RWPE1 (cell line): ENCODE measurements around the gene FNTB.

ENCODE experiments used
- CTCF ChIA-PET: fragments of 350-600 bp; sonication (Branson Sonifier 250); formaldehyde crosslinking; extraction: SDS; loops from one replicate; lab custom pipeline; 2021; lab: Yijun Ruan, JAX
- POLR2A ChIA-PET: fragments of 400-600 bp; formaldehyde crosslinking; extraction: SDS; loops from one replicate; lab custom pipeline; 2020; ENCODE audit warnings: antibody characterized with exemption; ENCODE audit not compliant: low non-redundant PET; lab: Yijun Ruan, JAX
- DNase-seq: peaks from one replicate; pipeline ENCODE4 v3.0.0; 2012; ENCODE audit warnings: low spot score
- H3K27ac ChIP-seq: fragments of 450-650 bp; 2 replicates; pipeline ENCODE4 v1.5.1; 2017
- CTCF ChIP-seq: fragments of 450-650 bp; conservative IDR thresholded peaks from 2 replicates; pipeline ENCODE4 v1.5.1; 2017; ENCODE audit warnings: low read depth, mild to moderate bottlenecking

FNTB gene

GRCh38 chr14:64952598-64953309 is 33.9 kb upstream of the FNTB start:
- ChIA-PET POLR2A (no interaction called here), CTCF (interaction anchor here (0.6 kb wide), 1 partner anchor 74 kb away, joined by 5 read pairs; no protein-coding TSS in a partner anchor)
- no peak for DNase-seq
- no peak for TF ChIP-seq CTCF
- no peak overlapping the region for H3K27ac ChIP-seq

DNA sequence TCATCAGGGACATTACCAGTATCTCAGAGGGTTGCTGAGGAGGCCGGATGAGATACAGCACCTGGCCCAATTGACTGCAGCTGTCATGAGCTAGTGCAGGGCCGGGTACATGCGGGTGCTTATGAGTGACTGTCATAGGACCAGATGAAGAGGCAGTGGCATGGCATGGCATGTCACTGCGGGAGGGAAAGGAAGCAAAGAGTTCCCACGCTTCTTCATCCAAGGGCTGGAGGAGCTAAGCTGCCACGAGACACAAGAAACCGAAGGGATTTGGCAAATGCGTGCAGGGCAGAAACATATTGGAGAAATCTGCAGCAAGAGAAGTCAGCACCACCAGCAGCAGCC is 33.4 kb upstream of the FNTB start:
- no peak for TF ChIP-seq CTCF
- no peak overlapping the region for H3K27ac ChIP-seq
- no peak for DNase-seq
- ChIA-PET CTCF (no interaction called here), POLR2A (no interaction called here)

DNA sequence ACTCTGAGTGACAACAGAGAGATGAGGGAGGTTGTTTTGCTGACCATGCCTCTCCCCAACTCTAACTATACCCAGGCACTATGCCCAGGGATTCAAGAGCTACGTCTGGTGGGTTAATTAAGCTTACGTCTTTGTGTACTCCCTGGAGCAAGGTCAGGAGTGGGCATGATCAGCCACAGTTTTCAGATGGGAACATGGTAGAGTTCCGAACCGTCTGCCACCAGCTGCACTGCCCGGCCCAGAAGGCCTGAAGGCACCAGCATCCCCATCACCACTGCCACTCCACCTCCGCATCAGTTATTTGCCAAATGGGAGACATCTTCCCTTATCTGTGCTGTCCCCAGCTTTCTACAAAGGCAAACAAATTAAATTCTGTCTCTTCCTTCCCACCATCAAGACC is 33.0 kb upstream of the FNTB start:
- no peak overlapping the region for H3K27ac ChIP-seq
- ChIA-PET POLR2A (no interaction called here), CTCF (no interaction called here)
- DNase-seq = no peak
- TF ChIP-seq CTCF = no peak

DNA sequence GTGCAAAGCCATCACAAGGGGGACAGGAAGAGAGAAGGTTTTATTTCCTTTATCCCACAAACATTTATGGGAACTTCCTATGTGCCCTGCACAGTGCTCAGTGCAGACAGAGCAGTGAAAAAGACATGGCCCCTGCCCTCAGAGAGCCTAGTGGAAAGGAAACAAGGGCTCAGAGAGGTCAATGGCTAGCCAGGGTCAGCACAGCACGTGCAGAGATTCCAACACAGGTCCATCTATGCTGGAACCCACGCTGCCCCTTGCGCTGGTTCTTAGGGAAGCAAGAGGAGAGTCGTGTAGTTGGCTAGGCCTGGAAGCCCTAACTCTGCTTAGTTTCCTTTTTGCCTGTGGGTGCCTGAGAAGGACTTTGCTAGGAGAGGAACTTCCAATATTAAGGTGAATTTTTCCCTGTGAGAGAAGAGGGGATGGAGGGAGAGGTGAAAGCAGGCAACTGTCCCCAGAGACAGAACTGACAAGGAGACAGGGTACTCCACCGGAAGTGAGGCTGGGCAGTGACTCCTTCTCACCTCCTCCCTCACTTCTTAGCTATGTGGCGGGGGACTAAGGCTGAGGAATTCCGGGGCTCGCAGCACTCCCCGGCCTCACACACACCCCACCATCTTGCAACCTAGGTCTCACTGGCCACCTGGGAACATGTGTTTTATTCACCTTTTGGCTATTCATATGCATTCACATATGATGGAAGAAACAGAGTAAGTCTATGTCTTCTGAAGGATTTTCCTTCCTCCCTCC is 32.0 kb upstream of the FNTB start:
- POLR2A ChIA-PET = no interaction called here
- no peak for DNase-seq
- no peak for TF ChIP-seq CTCF
- H3K27ac ChIP-seq = no peak overlapping the region
- CTCF ChIA-PET = no interaction called here

DNA sequence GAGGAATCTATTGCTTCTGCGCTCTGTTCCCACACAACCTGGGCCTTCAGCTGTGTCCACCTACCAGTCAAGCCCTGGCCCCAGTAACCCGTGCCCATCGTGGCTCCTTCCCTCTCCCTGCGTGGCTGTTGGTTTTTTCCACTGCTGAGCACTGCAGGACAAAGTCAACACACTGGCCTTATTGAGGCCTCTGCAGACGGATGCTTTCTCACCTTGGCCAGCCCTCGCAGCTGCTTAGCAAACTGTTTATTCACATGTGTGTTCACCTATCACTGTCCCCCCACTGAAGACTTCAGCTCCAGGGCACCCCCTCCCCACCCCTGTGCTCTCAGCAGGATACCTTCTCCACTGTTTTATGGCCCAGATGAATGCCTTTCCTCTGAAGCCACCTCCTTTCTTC is 31.4 kb upstream of the FNTB start:
- CTCF ChIA-PET = no interaction called here
- DNase-seq = no peak
- H3K27ac ChIP-seq = no peak overlapping the region
- no peak for TF ChIP-seq CTCF
- POLR2A ChIA-PET = no interaction called here

DNA sequence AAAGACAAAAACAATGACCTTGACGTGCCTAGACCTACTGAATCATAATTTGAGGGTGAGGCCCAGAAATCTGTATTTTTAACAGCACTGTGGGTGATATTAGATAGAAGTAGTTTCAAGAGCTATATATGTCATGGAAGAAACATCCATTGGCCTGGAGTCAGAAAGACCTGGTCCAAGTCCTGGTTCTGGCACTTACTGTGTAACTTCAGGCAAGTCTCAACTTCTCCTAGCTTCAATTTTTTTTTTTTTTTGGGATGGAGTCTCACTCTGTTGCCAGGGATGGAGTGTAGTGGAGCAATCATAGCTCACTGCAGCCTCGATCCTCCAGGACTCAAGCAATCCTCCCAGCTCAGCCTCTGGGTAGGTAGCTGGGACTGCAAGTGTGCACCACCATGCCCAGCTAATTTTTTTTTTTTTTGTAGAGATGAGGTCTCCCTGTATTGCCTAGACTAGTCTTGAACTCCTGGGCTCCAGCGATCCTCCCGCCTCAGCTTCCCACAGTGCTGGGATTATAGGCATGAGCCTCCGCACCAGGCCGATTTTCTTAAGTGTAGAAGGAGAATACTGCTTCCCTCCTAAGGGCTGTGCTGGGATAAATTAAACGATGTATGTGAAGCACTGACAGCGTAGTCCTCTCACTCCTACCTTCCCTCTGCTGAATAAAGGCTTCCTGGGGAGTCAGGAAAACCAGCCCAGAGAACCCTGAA is 29.8 kb upstream of the FNTB start:
- H3K27ac ChIP-seq = no peak overlapping the region
- no peak for TF ChIP-seq CTCF
- DNase-seq = no peak
- ChIA-PET CTCF (interaction anchor here (0.6 kb wide), 1 partner anchor 682 kb away, joined by 9 read pairs; no protein-coding TSS in a partner anchor), POLR2A (no interaction called here)
